ENCODE data around the gene COL4A6.
A peak's percentile ranks its signal among the peaks of the same experiment; 100 is the strongest.

COL4A6 gene

GRCh38 chrX:108221301-108221864 lies 216.8 kb downstream of the COL4A6 start:
- DNase-seq (ENCODE audit: insufficient read length, low spot score) (no peak), FAIRE-seq (no peak)

- FAIRE-seq (no peak), DNase-seq (ENCODE audit: insufficient read length, low spot score) (no peak)
Observed at GRCh38 chrX:108219949-108220601, 218.1 kb downstream of the COL4A6 start.

DNA sequence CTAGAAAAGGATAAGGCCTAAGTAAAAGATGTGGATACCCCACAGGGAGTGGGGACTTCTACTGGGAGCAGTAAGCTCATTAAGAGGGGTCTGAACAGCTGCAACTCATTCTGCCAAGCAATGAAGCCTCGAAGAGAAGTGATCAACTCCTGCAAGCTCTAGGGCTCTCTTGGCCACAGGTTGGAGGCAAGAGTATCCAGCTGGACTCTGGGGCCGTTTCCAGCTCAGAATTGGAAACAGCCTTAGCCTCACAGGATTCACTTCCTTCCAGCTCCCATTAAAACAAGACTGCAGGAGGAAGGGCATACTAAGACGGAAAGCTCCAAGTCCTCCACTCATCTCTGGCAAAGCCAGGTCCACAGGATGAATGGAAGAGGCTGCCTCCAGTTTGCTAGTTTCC lies 220.3 kb downstream of the COL4A6 start:
- FAIRE-seq (no peak), DNase-seq (ENCODE audit: insufficient read length, low spot score) (no peak)

DNA sequence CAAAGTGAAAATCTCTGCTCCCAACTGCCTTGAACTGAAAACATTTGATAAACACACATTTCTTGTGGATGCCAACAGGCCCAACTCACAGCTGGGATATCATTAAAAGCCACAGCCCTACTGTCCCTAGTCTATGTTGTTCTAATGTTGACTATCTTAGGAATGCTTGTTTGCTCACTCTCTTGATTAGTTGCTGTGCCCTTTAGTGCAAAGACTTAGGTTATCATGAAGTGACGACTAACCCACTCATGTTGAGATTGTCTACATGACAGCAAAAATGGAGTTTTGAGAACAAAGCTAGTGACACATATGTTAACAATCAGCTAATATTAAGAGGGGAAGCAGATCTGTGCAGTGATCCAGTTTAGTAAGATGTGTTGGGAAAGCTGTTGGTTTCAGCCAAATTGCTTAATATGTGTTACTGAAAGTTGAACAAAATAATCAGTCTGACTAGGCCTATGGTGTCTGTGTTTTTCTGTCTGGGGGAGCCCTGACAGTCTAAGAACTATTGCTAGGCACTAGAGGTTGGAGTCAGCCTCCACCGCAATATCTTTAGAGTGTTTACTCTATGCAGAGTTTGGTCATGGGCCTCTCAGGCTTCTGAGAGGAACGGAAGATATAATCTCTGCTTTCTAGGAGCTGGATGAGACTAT lies 221.2 kb downstream of the COL4A6 start:
- DNase-seq (ENCODE audit: insufficient read length, low spot score) = no peak
- no peak for FAIRE-seq

GRCh38 chrX:108216405-108216804 lies 221.8 kb downstream of the COL4A6 start:
- FAIRE-seq = no peak
- DNase-seq (ENCODE audit: insufficient read length, low spot score) = no peak

GRCh38 chrX:108211301-108211700 lies 226.9 kb downstream of the COL4A6 start:
- FAIRE-seq (no peak), DNase-seq (ENCODE audit: insufficient read length, low spot score) (no peak)

DNA sequence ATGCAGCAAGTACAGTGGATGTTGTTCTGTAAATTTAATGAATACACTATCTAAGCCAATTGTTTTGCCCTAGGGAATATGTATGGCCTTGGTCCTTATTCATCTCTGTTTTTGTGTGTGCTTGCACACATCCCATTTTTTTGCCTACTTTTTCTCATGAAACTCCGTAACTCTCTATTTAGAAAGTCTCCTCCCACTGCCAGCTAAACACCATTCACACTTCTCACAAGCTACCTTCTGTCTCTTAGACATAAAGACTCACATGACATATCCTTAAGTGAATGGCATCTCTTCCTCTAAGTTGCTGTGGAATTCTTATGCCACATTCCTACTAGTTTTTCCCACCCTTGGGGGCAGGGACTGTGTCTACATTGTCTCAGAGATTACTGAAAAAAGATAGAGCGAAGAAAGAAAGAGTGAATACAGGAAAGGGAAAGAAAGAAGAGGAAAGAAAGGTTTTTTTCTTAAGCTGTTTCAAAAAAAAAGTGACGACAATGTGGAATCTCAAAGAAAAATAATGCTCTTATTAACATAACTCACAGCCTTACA lies 229.1 kb downstream of the COL4A6 start:
- FAIRE-seq (no peak), DNase-seq (ENCODE audit: insufficient read length, low spot score) (no peak)

DNA sequence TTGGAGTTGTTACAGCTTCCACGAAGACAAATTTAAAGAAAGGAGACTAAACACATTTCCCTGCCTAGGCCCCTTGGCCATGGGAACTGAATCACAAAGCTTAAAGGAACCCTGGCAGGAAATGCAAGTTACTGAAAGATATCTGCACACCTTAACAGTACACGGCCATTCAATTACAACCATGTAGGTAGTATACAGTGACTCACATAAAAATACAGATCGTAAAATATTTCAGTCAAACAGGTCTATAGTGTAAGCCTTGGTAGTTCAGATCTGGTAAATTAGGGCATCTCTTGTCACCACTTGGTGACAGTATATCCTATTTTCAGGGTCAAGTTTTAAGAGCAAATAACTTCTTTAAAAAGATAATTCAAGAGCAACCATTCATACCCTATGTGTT lies 234.7 kb downstream of the COL4A6 start:
- FAIRE-seq (no peak), DNase-seq (ENCODE audit: insufficient read length, low spot score) (no peak)

DNA sequence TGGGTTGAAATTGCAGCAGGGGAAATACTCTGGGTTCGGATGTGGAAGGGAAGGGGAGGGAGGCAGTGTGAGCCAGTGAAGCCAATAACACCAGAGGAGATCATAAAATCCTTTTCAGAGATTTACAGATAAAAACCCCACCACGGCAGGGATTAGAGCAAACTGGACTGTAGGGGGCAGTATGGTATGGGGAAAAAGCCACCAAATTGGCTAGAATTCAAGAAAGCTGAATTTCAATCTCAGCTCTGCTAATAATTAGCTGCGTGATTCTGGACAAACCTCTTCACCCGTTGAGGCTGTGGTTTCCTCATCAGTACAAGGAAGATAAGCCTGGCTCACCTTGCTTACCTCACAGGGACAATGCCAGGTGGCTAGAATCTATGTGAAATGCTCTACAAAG lies 238.5 kb downstream of the COL4A6 start:
- no peak for FAIRE-seq

DNA sequence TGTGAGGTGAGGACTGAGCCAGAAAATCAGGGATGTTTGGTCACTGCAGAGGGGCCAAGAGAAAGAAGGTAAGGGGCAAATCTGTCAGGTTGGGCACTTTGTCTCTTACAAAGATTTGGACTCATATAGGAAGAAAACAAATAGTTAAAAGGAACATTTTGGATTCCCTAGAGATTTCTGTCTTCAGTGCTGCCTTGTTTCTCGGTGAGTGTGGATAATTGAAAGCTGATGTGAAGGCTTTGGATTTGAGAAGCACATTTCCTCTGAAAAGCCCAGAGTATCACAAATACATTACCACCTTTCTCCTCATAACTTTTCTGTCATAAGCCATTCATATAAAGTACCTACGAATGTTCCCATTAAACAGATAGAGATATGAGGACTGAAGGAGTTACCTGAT lies 239.2 kb downstream of the COL4A6 start:
- no peak for FAIRE-seq

More for the DNA sequence above, 238.5 kb downstream of the COL4A6 start:
- peak; percentile 1 for DNase-seq (ENCODE audit: insufficient read length, low spot score)

GRCh38 chrX:108198420-108198819 lies 239.8 kb downstream of the COL4A6 start:
- FAIRE-seq = no peak
- DNase-seq (ENCODE audit: insufficient read length, low spot score) = no peak

More for the DNA sequence above, 239.2 kb downstream of the COL4A6 start:
- DNase-seq (ENCODE audit: insufficient read length, low spot score) = no peak

DNA sequence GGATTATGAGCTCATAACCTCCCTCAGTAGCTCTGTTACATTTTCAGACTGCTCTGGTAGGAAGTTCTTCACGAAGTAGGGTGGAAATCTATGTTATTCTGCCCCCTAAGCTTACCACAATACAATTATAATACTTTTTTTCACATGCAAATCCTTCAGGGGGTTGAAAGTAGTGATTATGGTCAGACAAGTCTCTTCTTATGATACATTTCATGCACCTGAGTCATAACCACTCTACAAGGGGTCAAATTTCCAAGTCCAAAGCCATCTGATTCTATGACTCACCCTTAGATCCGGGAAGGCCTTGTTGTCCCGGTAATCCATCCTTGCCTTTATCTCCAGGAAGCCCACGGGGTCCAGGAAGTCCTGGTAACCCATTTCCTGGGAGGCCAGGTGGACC lies 251.4 kb downstream of the COL4A6 start:
- DNase-seq (ENCODE audit: insufficient read length, low spot score) (peak; percentile 44), FAIRE-seq (no peak)

DNA sequence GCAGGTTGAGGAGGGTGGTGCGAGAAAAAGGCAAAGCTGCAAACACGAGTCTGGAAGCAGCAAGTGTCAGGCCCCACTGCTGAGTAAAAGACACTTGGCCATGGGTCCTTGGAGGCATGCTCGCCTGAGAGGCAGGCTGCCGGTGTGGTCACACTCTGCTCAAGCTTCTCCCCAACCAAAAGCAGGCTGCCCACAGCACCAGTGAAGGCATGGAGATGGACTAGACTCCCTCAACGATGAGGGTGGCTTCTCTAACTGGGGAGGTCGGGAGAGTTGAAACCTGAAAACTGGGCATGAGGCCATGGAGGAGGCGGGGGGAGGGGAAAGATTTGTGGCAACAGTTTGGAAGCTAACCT lies 260.1 kb downstream of the COL4A6 start:
- DNase-seq (ENCODE audit: insufficient read length, low spot score) (no peak), FAIRE-seq (no peak)

DNA sequence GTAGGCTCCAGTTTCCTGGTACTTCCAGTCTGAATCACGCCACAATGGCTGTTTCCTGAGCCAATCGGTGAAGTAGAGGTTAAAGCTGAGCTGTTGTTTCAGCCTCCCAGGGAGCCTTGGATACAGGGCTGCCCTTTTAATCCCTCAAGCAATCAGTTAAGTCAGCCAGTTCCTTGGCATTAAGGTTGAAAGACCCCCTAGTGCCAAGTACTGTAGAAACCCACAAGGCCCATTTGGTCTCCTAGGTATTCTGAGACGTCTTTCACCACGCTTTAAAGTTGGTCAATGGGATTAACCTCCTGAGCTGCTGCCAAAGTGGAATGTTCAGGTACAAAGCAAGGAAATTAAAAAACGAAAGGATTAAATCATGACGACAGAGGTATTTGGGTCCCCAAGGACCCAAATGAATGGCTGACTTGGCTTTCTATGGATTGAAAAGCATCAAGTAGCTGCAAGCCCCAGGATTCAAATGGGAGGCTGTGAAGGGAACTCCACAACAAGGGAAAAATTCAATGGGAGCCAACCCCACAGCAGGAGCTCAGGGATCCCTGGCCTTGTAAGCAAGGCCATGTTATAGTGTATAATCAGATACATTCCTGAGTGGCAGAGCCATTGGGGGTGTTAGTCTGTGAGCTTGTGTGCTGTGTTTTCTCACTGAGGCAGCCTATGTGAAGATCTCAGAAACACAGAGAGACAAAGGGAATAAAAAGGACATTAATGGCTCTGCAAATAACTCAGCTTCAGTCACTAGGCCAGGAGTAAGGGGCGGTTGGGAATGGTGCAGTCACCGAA lies 260.7 kb downstream of the COL4A6 start:
- FAIRE-seq = no peak
- no peak for DNase-seq (ENCODE audit: insufficient read length, low spot score)

DNA sequence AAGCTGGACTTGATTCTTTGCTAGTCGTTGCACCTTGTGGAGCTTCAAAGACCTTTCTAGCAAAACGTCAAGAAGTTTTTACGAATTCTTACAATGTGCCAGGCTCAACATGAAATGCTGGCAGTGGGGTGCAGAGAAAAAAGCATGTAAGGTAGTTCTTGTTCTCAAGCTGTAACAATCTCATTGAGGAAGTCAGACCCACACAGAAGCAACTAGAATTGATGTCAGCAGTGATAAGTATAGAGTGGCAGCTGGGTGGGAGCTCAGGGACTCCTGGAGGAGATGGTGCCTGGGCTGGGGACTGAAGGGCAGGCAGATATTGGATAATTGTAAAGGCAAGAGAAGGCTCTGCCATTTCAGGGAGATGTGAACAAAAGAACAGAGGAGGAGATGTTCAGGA lies 264.3 kb downstream of the COL4A6 start:
- no peak for DNase-seq (ENCODE audit: insufficient read length, low spot score)
- FAIRE-seq = no peak

DNA sequence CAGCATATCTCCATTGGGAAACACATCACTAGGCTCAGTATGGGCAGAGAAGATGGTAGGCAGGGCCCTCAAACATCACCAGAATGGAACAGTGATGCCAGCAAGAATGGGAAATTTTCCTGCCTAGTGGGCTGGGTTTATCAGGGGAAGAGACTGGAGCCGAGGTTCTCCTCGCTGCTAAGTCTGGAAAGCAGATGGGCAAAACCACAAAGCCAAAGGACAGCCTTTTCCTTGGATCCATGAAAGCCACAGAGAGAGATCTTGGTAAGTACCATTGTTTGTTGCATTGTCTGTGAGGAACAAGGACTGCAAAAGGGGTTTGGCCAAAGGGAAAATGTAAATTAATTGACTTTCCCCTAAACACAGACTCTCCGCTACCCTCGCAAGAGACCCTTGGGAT lies 266.6 kb downstream of the COL4A6 start:
- DNase-seq (ENCODE audit: insufficient read length, low spot score) (no peak), FAIRE-seq (no peak)

- DNase-seq (ENCODE audit: insufficient read length, low spot score) (no peak), FAIRE-seq (no peak)
Observed at GRCh38 chrX:108169768-108170167, 268.5 kb downstream of the COL4A6 start.

- DNase-seq (ENCODE audit: insufficient read length, low spot score) = no peak
- FAIRE-seq = no peak
Observed at GRCh38 chrX:108168961-108169740, 269.1 kb downstream of the COL4A6 start.

- FAIRE-seq (no peak), DNase-seq (ENCODE audit: insufficient read length, low spot score) (peak; percentile 15)
Observed at GRCh38 chrX:108167211-108167872, 270.9 kb downstream of the COL4A6 start.
